GM12872 (cell line): ENCODE data around the gene U2SURP.

Source experiments
- TF ChIP-seq, protein P1 (sequence below): IDR thresholded peaks from 3 replicates; pipeline ENCODE4 v1.5.1; 2011; ENCODE audit warnings: low read depth, mild to moderate bottlenecking, low read length, moderate library complexity; ENCODE audit not compliant: insufficient read depth

U2SURP gene

DNA sequence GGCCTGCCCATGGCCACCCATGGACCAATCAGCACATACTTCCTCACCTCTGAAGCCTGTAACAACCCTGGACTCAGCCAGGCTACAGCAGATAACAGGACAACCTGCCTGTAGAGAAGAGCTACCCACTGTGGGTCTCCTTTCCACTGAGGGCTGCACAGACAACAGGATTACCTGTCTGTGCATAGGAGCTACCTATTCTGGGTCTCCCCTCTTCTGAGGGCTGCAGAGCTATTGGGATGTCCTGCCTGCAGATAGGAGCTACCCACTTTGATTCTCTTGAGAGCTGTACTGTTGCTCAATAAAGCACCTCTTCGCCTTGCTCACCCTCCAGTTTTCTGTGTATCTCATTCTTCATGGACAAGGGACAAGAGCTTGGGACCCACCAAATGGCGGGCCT, 94.4 kb downstream of the U2SURP start:
- TF ChIP-seq, protein P1, sequence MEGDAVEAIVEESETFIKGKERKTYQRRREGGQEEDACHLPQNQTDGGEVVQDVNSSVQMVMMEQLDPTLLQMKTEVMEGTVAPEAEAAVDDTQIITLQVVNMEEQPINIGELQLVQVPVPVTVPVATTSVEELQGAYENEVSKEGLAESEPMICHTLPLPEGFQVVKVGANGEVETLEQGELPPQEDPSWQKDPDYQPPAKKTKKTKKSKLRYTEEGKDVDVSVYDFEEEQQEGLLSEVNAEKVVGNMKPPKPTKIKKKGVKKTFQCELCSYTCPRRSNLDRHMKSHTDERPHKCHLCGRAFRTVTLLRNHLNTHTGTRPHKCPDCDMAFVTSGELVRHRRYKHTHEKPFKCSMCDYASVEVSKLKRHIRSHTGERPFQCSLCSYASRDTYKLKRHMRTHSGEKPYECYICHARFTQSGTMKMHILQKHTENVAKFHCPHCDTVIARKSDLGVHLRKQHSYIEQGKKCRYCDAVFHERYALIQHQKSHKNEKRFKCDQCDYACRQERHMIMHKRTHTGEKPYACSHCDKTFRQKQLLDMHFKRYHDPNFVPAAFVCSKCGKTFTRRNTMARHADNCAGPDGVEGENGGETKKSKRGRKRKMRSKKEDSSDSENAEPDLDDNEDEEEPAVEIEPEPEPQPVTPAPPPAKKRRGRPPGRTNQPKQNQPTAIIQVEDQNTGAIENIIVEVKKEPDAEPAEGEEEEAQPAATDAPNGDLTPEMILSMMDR = no peak

DNA sequence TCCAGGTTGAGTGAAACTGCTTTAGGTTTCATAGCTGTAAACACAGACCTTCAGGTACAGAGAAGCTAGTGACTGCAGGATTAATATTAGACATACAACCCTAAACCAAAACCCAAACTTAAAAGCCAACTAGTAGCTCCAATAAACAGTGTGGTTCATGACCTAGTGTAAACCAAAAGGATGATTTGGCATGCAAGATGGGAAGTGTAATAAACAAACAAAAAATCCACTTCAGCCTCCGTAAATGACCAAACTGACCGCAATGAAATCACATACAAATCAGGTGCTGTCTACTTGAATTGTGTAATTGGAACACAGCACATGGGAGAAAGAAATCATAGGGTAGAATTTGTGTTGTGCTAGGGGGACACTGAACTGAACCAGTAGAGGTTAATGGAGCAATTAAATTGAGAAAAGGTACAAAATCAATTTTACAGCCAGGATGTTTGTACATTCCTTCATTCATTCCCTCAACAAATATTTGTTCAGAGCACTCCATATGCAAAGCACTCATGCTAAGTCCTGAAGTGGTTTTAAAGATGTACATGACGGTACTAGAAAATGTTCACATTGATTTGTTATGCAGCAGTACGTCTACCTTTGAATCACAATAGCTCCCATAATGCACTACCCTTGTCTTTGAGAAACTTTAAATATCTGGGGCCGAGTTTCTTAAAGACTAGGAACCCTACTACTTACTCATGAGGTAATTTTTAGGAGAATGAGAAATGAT, 96.8 kb downstream of the U2SURP start:
- TF ChIP-seq, protein P1 = no peak

DNA sequence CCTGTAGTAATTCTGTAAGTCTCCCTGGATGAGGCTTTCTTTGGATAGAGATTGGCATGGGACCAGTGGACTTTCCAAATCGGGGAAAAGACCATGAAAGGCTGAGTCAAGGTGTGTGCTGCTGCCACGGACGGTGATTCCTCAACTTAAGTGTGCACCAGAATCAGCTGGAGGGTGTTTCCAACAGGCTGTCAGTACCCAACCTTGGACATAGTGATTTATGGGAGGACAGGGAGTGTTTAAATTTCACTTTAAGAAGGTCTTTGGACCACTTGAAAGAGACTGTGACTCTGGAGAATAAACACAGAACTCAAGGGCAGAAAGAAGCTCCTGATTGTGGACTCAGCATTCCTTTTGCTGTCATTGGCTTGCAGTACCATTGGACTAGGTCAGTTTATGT, 97.8 kb downstream of the U2SURP start:
- TF ChIP-seq, protein P1 = no peak

DNA sequence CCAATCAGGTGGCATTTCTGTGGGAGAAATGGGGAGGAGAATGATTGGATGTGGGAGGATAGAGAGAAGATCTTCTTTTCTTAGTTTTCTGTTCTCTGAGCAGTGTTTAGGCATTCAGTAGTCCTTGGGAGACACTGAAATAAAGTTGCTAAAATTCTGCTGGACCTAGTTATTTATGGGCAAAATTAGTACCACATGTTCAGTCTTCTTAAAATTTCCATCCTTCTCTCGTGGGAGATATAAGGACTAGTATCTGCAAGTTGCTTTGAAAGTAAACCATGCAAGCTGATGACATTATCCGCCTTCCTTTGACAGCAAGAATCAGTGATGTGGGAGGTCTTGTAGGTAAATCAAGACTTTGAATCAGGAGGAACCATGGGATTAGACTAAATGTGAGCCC, 98.3 kb downstream of the U2SURP start:
- TF ChIP-seq, protein P1 = no peak

DNA sequence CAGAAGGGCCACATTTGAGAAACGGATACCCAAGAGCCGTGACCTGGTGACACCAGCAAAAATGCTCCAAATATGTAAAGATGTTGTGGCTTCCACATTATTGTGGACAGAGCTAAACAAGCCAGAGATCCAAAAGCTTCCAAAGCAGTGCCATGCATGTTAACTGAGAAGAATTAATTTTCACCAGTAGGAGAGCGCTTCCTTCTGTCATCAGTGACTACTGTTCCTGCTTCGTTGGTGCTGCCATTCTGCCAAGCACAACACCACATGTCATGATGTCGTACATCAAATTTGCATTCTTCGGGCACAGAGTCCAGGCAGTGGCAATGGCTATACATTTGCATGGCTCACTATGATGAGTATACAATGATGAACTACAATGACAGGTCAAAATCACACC, 99.1 kb downstream of the U2SURP start:
- TF ChIP-seq, protein P1 = no peak

DNA sequence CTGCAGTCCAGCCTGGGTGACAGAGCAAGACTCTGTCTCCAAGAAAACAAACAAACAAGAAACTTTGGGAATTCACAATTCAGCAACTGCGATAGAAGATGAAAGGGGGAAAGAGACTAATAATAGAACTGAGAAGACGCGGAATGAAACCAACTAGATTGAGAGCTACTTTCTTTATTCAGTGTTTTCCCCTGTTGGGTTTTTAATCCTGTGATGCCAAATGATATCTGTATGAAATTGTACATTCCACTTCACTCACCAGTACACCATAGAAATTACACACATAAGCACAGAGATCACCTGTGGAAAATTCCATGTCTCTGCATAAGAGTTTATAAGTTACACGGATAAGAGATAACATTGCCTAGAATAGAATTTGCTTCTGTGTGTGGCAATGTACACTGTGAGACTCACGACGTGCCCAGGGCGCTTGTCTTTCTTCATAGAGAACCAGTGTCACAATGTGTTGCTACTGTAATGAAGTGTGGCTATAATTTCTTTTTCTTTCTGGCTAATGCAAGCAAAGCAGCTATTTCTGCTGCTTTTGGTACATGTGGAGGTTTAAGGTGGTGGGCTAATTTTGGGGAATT, 100.5 kb downstream of the U2SURP start:
- TF ChIP-seq, protein P1 = no peak

DNA sequence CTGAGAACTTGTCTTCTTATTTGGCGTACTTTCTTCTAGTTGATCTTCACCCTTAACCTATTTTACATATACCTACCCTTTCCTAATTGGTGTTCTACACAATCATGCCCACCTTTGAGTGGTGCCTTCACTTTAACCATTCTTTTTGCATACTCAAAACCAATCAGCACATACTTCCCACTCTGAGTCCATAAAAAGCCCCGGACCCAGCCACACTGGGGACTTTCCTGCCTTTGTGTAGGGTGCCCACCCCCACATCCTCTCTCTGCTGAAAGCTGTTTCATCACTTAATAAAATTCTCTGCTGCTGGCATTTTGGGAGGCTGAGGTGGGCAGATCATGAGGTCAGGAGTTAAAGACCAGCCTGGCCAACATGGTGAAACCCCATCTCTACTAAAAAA, 102.3 kb downstream of the U2SURP start:
- TF ChIP-seq, protein P1 = no peak
